Measurements from ENCODE around the gene OIP5.

DNA sequence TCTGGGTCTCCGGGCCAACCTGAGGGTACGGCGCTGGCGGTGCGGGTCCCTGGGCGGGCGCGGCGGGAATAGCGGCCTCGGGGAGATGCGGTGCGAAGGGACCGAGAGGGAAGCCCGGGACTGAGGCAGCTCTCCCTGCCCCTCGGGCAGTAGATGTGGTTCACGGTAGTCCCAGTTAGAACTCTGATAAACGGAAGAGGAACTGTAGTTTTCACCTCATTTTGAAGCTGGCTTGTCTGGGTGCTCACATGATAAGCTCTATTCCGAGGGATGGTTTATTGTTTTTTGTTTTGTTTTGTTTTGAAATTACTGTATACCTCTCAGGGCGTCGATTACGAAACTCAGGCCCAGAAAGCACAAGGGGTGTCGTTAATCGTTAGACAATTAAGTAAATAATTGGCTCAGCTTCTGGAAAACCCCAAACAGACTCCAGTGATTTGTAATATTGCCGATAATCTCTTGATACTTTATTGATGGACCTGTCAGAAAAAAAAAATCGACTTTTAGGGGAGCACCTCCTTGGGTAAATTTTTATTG is 703 bp upstream of the OIP5 start:
- TF ChIP-seq RAD21 (CRISPR knock-in tag; IDR thresholded peaks at IDR 0.05): no peak
- TF ChIP-seq MZF1 (CRISPR knock-in tag; IDR thresholded peaks at IDR 0.05; ENCODE audit: borderline replicate concordance): no peak
- TF ChIP-seq, protein P1, sequence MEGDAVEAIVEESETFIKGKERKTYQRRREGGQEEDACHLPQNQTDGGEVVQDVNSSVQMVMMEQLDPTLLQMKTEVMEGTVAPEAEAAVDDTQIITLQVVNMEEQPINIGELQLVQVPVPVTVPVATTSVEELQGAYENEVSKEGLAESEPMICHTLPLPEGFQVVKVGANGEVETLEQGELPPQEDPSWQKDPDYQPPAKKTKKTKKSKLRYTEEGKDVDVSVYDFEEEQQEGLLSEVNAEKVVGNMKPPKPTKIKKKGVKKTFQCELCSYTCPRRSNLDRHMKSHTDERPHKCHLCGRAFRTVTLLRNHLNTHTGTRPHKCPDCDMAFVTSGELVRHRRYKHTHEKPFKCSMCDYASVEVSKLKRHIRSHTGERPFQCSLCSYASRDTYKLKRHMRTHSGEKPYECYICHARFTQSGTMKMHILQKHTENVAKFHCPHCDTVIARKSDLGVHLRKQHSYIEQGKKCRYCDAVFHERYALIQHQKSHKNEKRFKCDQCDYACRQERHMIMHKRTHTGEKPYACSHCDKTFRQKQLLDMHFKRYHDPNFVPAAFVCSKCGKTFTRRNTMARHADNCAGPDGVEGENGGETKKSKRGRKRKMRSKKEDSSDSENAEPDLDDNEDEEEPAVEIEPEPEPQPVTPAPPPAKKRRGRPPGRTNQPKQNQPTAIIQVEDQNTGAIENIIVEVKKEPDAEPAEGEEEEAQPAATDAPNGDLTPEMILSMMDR (CRISPR knock-in tag; IDR thresholded peaks at IDR 0.05): no peak
- TF ChIP-seq GABPA (IDR thresholded peaks at IDR 0.05; ENCODE audit: low read depth, low read length): no peak
- 0 out of 2 replicates have a peak, but pooled peaks have one; percentile 27 for TF ChIP-seq GABPA (CRISPR knock-in tag; IDR thresholded peaks at IDR 0.05; ENCODE audit: low read depth)
- TF ChIP-seq, protein P2, sequence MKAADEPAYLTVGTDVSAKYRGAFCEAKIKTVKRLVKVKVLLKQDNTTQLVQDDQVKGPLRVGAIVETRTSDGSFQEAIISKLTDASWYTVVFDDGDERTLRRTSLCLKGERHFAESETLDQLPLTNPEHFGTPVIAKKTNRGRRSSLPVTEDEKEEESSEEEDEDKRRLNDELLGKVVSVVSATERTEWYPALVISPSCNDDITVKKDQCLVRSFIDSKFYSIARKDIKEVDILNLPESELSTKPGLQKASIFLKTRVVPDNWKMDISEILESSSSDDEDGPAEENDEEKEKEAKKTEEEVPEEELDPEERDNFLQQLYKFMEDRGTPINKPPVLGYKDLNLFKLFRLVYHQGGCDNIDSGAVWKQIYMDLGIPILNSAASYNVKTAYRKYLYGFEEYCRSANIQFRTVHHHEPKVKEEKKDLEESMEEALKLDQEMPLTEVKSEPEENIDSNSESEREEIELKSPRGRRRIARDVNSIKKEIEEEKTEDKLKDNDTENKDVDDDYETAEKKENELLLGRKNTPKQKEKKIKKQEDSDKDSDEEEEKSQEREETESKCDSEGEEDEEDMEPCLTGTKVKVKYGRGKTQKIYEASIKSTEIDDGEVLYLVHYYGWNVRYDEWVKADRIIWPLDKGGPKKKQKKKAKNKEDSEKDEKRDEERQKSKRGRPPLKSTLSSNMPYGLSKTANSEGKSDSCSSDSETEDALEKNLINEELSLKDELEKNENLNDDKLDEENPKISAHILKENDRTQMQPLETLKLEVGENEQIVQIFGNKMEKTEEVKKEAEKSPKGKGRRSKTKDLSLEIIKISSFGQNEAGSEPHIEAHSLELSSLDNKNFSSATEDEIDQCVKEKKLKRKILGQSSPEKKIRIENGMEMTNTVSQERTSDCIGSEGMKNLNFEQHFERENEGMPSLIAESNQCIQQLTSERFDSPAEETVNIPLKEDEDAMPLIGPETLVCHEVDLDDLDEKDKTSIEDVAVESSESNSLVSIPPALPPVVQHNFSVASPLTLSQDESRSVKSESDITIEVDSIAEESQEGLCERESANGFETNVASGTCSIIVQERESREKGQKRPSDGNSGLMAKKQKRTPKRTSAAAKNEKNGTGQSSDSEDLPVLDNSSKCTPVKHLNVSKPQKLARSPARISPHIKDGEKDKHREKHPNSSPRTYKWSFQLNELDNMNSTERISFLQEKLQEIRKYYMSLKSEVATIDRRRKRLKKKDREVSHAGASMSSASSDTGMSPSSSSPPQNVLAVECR (CRISPR knock-in tag; IDR thresholded peaks at IDR 0.05; ENCODE audit: borderline replicate concordance): no peak
- TF ChIP-seq KAT7 (CRISPR knock-in tag; IDR thresholded peaks at IDR 0.05; ENCODE audit: borderline replicate concordance): no peak
- no peak for TF ChIP-seq ZSCAN31 (CRISPR knock-in tag; IDR thresholded peaks at IDR 0.05; ENCODE audit: low read depth)
